DMS 273 (cell line): Measurements from ENCODE around the gene DENND5B.
"Not testable (repeated sequence)": the region's sequence is repeated elsewhere in the genome, so short reads cannot be mapped to it uniquely, and the experiment has no call there.

Source experiments
- DNase-seq: peaks from one replicate; lab custom pipeline; 2025; ENCODE audit not compliant: unreplicated experiment; lab: John Stamatoyannopoulos, UW

The DENND5B gene

GRCh38 chr12:31476437-31476836 is 114.5 kb downstream of the DENND5B start:
- no peak for DNase-seq

GRCh38 chr12:31475610-31476009 is 115.3 kb downstream of the DENND5B start:
- DNase-seq, result not testable (repeated sequence)

- DNase-seq, result no peak
Measured at GRCh38 chr12:31474751-31475150, 116.2 kb downstream of the DENND5B start.

DNA sequence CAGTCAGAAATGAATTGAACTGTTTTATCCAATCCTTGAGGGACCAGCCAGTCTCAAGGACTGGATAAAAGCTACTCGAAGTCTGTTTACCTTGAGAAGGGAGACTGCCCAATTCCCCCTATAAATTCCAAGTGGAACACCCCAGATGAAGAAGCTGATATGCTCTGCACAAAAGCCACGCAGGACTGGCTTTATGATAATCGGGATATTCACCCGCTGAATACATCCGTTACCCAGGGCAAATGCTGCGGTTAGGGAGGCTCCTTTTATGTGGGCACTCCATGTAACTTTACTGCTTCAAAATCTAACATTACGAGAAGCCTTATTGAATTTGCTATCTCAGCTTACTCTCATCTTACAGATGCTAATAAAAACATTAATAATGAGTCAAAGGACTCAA is 119.1 kb downstream of the DENND5B start:
- DNase-seq, result no peak

DNA sequence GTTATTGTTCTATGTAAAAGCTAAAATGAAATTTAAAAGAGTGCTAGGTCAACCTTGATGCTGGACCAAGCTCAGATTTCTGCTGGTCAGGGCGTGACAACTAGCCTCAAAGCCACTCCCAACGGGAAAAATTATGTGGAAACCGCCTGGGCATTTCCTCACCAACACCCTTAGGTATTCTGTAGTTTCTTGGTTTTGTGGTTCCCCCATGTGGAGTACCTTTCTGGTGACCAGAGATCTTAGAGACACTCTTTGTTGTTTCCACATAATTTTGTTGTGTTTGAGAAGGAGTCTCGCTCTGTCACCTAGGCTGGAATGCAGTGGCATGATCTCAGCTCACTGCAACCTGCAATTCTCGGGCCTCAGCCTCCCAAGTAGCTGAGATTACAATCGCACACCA is 119.9 kb downstream of the DENND5B start:
- no peak for DNase-seq

DNA sequence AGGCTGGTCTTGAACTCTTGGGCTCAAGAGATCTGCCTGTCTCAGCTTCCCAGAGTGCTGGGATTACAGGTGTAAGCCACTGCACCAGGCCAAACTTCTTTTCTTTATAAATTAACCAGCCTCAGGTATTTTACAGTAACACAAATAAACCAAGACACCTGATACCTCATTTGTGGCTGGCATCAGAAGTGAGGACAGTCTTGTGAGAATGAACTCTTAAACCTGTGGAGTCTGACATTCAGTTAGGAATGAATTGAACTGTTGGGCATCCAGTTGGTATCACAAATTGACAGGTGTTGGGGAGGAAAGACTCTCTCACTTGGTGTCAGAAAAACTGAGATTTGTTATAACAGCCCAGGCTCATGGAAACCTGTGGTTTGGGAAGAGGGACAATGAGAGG is 120.5 kb downstream of the DENND5B start:
- no peak for DNase-seq

- no peak for DNase-seq
Measured at GRCh38 chr12:31466768-31467167, 124.2 kb downstream of the DENND5B start.

GRCh38 chr12:31465002-31465401 is 125.9 kb downstream of the DENND5B start:
- DNase-seq, result no peak

DNA sequence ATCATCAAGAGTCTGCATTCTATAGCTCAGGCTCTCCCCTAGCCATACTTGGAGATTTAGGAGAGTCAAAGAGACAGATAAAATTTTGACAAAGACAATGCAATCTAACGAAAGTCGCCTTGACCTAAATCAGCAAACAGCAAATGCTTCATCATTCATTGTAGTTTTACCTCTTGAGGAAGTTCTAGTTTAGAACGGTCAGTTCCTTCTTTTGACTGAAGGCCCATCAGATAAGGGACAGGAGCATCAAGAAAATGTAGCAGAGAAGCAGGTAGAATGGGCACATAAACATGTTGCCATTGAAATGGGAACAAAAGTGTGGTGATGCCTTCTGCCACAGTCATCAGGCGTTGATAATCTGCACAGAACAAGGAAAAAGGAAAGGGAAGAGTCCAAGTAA is 130.9 kb downstream of the DENND5B start:
- no peak for DNase-seq

- no peak for DNase-seq
Measured at GRCh38 chr12:31456562-31456961, 134.4 kb downstream of the DENND5B start.

DNA sequence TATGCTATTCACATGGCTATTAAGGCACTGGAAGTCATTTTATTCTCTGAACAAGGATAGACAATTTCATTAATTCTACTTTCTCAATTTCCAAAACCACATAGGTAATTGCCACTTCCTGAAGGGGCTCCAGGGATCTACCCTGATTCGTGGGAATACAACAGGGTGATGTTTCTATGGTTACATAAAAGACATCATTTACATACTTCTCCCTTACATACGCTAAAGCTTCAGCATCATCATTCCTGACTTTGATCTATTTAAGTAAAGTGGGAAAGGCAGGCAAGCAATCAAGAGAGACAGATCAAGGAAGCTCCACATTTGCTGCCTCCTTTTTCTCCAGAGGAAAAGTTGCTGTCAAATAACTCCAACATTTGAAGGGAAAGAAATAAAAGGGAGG is 146.2 kb downstream of the DENND5B start:
- no peak for DNase-seq

DNA sequence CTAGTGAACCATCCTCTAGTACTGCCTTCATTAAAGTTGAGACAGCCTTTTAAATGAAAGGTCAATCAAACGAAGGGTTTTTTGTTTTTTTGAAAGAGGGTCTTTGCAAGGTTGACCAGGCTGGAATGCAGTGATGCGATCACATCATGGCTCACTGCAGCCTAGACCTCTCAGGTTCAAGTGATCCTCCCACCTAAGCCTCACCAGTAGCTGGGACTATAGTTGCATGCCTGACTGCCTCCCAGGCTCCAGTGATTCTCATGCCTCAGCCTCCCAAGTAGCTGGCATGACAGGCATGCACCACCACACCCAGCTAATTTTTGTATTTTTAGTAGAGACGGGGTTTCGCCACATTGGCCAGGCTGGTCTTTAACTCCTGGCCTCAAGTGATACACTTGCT is 150.3 kb downstream of the DENND5B start:
- DNase-seq, result no peak

- no peak for DNase-seq
Measured at GRCh38 chr12:31440134-31440533, 150.8 kb downstream of the DENND5B start.

DNA sequence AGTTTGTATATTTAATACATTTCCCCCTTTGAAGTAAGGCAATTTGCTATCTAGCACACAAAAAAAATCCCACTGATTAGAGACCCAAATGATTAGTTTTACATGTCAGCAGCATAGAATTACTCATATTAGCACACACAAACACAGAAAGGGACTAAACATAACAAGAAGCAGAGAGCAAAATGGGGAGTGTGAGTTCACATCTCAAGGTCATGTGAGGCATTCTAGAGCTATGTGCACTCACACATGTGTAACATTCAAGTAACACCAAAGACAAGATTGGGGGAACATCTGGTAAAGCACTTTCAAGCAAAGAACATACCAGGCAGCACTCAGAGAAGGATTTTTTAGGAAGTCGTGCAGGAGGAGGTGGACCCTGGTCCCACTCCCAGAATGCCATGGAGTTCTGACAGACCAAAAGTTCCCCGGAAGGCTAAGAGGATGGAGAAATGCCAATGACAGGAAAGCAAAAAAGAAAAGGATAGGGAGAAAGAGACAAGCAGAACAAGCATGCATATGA is 159.2 kb downstream of the DENND5B start:
- DNase-seq, result no peak

DNA sequence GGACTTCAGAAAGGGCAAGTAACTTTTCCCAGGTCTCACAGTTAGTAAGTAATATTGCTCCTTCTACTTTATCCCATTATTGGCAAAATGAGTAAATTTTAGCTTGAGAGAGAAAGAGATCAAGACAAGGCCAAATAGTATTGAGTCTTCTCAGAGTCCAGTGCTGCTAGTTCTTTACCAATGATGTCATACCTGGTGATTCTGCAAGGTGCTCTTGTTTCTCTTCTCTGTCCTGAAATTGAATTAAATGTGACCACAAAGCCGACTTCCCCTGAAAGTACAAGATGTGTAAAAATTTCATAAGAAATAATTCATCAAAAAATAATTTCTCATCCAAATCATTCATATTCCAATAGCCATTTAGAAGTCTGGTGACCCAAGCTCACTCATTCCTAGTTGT is 167.5 kb downstream of the DENND5B start:
- no peak for DNase-seq

- DNase-seq, result no peak
Measured at GRCh38 chr12:31412292-31412801, 178.6 kb downstream of the DENND5B start.

DNA sequence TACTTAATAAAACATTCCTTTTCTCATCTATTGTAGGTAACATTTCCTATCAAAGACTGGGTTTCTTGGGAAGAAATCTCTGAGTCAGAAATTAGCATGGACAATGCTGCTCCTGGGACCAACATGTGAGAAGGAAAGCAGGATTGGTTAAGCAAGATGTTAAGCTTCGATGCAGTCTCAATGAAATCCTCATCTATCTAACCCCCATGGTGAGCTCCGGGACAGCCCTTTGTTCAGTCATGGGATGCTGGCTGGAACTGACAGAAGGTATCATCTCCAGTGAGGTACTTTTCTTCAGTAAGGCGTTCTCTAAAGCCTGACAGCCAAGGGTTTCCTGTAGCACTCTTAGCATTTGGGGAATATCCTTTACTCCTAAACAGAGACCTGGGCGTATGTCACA is 182.2 kb downstream of the DENND5B start:
- no peak for DNase-seq

- no peak for DNase-seq
Measured at GRCh38 chr12:31407562-31407961, 183.4 kb downstream of the DENND5B start.

- no peak for DNase-seq
Measured at GRCh38 chr12:31406345-31406744, 184.6 kb downstream of the DENND5B start.

GRCh38 chr12:31405021-31405420 is 185.9 kb downstream of the DENND5B start:
- DNase-seq, result no peak

DNA sequence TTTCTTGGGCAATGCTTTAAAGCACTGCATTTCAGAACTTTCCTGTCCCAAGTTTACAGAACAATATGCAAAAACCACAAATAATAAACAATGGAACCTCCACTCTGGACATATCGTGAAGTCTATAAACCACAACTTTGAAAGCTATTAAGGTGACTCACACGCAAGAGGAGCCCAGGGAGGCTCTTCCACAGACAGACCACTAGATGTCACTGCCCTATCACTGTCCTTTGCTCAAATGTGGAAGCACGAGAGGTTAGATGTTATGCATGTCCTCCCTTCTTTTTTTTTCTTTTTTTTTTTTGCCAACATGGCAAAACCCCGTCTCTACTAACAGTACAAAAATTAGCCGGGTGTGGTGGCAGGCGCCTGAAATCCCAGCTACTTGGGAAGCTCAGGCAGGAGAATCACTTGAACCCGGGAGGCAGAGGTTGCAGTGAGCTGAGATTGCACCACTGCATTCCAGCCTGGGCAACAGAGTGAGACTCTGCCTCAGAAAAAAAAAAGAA is 187.8 kb downstream of the DENND5B start:
- peak; percentile 83 for DNase-seq

DNA sequence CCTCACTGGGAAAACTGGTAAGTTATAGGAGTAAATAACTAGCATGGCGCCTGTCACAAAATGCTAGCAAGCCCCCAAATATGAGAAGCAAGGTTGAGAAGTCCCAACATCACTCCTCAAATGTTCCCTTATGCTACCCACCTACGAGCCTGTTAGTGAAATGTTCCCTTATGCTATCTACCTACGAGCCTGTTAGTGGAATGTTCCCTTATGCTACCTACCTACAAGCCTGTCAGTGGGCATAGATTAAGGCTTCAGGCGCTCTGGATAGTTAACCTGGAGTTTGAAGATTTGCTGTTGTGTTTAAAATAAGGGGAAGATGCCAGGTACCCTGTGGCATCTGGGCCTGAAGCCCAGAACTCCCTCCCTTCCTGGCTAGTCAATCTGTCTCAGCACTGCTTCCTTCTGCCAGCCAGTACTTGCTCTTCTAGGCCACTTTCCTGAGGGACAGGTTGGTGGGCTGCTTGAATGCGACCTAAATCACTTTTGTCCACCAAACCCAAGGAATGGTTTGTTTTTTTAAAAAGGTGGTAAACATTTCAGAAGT is 197.9 kb downstream of the DENND5B start:
- peak; percentile 51 for DNase-seq

DNA sequence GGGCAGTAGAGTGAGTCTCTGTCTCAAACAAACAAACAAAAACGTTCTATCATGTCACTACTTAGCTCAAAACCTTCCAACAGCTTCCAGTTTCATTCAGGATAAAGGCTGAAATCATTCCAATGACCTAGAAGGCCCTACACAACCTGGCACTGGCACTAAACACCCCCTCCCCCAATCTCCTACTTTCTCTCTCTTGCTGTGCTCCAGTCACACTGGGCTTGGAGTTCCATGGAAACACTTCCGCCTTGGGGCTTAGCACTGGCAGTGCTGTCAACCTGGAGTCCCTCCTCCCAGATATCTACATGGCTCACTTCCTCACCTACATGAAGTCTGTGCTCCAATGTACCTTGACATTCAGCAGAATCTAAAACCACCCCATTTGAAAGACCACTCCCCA is 199.9 kb downstream of the DENND5B start:
- DNase-seq, result no peak
